Measurements from ENCODE around the gene SLC27A6.
"Not testable (repeated sequence)": the region's sequence is repeated elsewhere in the genome, so short reads cannot be mapped to it uniquely, and the experiment has no call there.

Gene SLC27A6, protein sequence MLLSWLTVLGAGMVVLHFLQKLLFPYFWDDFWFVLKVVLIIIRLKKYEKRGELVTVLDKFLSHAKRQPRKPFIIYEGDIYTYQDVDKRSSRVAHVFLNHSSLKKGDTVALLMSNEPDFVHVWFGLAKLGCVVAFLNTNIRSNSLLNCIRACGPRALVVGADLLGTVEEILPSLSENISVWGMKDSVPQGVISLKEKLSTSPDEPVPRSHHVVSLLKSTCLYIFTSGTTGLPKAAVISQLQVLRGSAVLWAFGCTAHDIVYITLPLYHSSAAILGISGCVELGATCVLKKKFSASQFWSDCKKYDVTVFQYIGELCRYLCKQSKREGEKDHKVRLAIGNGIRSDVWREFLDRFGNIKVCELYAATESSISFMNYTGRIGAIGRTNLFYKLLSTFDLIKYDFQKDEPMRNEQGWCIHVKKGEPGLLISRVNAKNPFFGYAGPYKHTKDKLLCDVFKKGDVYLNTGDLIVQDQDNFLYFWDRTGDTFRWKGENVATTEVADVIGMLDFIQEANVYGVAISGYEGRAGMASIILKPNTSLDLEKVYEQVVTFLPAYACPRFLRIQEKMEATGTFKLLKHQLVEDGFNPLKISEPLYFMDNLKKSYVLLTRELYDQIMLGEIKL

DNA sequence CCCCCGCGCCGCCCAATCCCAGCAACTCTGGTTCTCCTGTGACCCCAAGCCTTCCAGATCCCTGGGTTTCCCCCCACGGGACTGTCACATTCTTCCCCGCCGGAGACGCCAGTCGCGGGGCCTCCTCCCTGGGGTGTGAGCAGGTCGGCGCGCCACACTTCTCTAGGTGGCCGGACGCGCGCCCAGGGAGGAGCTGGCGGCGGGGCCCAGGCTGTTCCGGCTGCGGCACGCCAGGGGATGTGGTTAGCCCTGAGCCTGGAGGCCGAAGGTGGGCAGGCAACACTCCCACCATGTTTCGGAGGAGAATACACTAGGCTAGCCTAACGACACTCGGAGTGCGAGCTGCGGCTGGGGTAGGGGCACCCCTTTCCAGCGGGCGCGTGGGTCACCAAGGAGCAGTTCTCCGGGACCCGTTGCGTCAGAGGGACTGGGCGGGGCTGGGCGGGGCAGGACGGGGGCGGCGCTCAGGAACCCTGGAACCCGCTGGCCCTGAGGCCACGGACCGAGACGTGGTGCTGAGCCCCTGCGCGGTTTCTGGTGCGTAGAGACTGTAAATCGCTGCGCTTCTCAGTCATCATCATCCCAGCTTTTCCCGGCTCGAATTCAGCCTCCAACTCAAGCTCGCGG, at the start of gene SLC27A6:
Gene SLC27A6, plus strand, starts transcription at position 478 of the 627 bp plus-strand sequence. CDS start 650 bp downstream, outside the sequence.
- DNase-seq: no peak

DNA sequence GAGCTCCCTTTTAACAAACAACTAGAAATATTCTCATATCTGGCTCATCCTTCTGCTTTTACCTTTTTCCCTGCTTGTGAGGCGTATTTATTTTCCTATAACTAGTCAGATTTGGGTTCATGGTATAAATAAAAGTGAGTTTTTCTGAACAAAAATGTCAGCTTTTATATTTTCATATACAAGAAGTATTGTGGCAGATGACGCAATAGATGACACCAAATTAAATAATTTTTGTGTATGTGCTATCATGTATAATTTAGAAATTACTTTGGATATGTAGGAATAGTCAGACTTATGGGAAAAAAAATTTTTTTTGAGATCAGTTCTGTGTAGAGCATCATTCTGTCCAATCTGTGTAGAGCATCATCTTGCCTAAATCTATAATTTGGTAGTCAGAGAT, 45.7 kb upstream of the SLC27A6 start:
- DNase-seq: no peak

DNA sequence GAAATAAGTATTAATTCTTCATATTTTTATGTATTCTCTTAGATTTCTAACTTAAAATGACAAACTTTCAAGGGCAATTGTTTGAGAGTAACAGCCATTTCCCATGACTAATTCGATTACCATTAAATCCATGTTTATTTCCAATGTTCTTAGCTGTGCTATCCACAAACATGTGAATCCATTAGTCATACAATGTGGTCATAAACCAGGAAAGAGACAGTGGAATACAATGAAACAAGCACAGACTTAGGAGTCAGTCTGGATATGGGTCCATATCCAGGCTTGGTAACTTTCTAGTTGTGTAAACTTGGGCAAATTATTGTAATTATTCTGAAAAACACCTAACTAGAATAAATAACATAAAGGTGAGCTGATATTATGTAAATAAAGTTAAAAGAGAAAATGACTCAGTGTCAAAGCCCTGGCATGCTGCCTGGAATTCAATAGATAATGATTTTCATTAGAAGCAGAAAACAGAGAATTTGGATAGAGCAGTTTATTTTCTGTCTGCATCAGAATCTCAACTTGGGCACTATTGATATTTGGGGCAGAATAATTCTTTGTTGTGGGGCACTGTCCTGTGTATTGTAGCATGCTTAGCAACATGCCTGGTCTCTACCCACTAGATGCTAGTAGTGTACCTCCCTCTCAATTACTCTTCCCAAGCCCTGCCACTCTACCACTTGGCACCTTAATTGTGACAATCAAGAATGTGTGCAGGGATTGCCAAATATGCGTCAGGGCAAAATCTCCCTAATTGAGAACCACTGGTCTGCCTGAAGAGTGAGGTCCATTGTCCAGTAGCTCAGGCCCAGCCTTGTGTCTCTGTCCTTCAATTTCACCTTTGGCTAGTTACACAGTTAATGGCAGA, 44.7 kb upstream of the SLC27A6 start:
- no peak for DNase-seq

DNA sequence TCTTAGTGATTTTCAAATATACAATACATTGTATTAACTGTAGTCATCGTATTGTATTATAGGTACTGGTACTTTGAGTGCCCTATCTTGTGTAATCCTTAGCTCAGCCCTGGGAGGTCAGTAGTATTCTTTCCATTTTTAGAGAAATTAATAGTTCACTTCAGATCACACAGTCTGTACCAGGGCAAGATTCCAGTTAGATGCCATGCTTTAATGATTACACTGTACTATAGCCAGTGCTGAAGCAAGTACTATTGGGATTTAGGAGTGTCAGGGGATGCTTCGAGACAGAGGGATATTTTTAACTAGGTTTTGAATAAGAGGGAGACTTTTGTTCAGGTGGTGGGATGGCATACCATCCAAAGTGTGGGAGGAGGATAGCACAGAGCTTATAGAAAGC, 41.0 kb upstream of the SLC27A6 start:
- DNase-seq: no peak

DNA sequence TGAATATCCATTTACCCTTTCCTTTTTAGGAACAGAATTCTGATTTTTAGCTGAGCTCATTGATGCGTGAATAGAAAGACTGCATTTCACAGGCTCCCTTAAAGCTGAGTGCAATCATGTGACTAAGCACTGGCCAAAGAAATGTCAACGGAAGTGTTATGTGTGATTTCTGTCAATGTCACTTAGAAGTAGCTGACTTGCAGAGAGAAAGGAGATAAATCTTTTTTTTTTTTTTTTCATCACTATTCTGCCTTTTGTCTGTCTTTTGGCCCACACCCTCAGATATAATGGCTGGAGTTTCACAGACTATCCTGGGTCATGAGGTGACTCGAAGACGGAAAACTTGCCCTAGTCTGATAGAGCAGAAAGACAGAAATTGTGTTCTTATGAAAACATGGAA, 39.3 kb upstream of the SLC27A6 start:
- DNase-seq: no peak

DNA sequence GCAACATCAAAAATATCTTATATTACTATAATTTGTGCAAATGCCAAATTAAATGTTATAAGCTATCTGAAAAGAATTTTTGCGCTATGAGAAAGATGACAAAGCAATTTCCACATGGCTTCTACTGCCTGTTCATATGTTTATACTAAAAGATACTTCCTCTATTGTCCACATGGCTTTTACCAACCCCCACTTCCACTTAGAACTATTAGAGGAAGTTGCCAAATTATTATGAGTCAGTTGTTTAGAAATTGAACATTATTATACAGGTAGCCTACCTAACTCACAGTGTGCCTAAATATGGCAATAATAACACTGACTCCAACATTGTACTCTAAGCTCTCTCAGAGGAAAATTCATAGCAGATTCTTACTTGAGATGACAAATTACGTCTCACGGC, 37.6 kb upstream of the SLC27A6 start:
- no peak for DNase-seq

DNA sequence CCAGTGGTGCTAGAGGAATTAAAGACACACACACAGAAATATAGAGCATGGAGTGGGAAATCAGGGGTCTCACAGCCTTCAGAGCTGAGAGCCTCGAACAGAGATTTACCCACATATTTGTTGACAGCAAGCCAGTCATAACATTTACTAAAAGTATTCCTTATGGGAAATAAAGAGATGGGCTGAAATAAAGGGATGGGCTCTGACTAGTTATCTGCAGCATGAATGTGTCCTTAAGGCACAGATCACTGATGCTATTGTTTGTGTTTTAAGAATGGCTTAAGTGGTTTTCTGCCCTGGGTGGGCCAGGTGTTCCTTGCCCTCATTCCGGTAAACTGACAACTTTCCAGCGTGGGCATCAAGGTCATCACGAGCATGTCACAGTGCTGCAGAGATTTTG, 33.1 kb upstream of the SLC27A6 start:
- not testable (repeated sequence) for DNase-seq

DNA sequence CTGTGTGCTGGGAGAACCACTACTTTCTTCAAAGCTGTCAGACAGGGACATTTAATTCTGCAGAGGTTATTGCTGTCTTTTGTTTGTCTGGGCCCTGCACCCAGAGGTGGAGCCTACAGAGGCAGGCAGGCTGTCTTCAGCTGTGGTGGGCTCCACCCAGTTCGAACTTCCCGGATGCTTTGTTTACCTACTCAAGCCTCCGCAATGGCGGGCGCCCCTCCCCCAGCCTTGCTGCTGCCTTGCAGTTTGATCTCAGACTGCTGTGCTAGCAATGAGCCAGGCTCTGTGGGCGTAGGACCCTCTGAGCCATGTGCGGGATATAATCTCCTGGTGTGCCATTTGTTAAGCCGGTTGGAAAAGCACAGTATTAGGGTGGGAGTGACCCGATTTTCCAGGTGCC, 22.2 kb upstream of the SLC27A6 start:
- DNase-seq: not testable (repeated sequence)

DNA sequence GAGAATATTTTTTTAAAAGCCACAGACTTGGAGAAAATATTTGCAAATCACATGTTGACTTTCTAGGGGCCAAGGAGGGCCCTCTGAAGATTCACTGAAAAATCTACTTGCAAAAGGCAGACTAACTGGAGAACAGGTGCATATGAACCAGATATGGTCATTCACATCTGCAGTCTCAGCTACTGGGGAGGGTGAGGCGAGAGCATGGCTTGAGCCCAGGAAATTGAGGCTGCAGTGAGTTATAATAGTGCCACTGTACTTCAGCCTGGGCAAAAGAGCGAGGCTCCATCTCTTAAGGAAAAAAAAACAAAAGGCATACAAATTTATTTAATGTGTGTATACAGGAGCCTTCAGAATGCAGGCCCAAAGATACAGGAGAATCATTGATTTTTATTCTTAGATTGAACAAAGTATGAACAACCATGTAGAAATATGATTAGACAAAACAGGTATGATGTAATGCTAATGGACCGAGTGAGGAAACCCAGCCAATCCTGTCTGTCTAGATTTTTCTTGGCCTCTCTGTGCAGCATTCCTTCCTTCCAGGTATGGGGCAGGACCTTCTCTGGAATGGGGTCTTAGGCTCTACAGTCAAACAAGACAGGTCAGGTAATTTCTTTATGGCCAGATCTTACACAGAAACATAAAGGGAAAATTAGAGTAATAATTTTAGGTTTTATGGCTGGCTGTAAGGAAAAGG, 15.3 kb upstream of the SLC27A6 start:
- no peak for DNase-seq

DNA sequence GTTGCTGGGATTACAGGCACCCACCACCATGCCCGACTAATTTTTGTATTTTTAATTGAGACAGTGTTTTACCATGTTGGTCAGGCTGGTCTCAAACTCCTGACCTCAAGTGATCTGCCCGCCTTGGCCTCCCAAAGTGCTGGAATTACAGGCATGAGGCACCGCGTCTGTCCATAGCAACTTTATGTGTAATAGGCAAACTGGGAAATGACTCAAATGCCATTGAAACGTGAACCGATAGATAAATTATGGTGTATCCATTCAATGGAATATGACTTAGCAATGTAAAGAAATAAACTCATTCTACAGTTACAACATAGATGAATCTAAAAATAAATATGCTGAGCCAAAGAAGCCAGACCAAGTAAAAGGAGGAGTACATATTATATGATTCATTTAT, 14.0 kb upstream of the SLC27A6 start:
- DNase-seq: not testable (repeated sequence)

DNA sequence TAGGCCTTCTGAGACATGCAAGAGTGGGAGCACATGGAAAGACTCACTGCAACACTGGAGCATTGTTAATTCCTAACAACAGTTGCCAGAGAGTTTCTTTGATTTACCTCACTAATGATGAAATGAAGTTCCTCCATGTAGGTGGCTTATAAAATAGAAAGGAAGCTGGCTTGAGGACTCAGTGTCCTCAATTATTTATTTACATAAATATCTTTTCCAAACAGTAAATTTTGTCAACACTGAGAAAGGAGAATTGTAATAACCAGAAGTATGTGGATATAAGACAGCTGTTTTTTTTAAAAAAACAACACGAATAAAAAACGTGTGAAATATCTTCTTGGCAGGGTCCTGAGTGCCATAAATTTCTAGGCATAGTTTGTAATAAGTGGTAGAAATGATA, 9.1 kb upstream of the SLC27A6 start:
- DNase-seq: no peak

DNA sequence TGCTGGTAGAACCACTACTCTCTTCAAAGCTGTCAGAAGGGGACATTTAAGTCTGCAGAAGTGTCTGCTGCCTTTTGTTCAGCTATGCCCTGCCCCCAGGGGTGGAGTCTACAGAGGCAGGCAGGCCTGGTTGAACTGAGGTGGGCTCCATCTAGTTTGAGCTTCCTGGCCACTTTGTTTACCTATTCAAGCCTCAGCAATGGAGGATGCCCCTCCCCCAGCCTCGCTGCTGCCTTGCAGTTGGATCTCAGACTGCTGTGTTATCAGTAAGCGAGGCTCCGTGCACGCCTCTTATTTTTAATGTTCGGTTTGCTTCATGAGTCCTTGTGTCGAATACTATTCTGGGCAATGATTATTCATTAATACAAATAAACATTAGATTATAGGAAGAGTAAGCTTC, 3.1 kb upstream of the SLC27A6 start:
- no peak for DNase-seq

DNA sequence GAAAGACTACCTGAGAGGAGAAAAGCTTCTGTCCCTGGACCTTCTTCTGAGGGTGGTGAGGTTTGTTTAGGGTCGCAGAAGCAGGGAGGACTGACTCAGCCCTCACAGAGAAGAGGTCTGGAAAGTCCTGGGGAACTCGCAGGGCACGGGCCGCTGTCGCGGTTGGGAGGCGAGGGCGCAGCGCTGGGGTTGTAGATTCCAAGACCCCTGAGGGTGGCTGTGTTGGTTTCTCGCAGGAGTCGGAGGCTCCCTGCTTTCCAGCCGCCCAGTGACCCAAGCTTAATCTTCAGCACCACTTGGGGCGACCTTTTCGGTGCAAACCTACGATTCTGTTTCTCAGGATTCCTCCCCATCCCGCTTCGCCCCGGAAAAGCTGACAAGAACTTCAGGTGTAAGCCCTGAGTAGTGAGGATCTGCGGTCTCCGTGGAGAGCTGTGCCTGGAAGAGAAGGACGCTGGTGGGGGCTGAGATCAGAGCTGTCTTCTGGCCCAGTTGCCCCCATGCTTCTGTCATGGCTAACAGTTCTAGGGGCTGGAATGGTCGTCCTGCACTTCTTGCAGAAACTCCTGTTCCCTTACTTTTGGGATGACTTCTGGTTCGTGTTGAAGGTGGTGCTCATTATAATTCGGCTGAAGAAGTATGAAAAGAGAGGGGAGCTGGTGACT, 482 bp downstream of the SLC27A6 start:
- DNase-seq: no peak

DNA sequence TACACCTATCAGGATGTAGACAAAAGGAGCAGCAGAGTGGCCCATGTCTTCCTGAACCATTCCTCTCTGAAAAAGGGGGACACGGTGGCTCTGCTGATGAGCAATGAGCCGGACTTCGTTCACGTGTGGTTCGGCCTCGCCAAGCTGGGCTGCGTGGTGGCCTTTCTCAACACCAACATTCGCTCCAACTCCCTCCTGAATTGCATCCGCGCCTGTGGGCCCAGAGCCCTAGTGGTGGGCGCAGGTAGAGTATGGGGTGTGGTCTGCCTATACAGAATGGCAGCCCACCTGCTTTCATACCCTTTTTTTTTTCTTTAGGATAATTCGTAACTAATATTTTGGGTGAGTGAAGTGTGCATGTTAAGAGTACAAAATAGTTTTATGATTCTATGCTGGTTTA, 1.1 kb downstream of the SLC27A6 start:
- no peak for DNase-seq

DNA sequence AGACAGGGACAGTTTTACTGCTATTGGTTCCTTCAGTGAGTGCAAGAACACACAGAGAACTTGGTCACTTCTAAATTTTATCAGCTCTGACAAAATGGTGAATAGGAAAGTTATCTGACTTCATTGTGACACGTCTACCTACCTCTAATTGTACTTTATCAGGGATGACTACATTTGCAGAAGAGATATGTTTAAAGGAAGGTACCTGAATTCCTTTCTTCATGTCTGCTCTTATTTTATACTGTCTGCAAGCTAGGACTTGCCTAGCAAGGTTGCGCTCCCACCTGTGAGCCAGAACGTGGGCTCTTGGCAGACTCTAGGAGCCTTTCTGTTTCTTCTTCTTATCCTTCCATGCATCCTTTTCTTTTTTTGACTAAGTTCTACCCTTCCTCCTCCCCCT, 1.6 kb downstream of the SLC27A6 start:
- DNase-seq: no peak

DNA sequence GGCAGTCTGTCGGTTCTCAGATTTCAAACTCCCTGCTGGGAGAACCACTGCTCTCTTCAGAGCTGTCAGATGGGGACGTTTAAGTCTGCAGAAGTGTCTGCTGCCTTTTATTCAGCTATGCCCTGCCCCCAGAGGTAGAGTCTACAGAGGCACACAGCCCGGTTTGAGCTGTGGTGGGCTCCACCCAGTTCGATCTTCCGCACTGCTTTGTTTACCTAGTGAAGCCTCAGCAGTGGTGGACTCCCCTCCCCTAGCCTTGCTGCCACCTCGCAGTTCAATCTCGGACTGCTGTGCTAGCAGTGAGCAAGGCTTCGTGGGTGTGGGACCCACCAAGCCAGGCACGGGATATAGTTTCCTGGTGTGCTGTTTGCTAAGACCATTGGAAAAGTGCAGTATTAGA, 8.0 kb downstream of the SLC27A6 start:
- no peak for DNase-seq

DNA sequence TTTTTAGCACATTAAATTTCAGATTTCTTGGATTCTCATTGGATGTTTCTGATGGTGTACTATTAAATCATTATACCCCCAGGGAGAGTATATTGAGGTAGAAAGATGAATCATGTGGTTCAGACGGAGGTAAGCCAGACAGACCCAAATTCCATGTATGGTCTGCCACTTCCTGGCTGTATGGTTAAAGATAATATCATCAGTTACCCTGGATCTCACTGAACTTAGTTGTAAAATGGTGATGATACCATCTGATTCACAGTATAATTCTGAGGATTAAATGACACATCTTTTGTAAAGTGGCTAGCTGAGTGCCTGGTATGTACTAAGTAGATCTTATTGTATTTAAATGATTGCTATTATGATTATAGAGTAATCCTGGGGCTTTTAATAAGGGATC, 9.3 kb downstream of the SLC27A6 start:
- no peak for DNase-seq

DNA sequence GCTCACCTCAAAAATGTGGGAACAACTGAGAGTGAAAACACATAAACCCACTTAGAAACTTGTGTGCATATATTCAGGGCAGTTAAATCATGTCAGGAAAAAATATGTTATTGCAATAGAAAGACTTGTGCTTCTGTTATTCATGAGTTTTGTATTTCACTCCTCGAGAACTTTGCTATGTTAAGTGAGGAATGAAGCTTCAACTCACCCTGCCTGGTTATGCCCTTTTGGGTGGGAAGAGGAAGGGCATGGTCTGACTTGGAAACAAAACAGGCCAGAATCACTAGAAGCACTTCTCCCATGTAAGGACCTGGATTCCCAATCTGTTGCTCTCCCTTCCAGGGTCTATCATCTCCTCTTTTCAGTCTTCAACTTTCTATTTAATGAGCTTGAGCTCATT, 14.5 kb downstream of the SLC27A6 start:
- DNase-seq: no peak

DNA sequence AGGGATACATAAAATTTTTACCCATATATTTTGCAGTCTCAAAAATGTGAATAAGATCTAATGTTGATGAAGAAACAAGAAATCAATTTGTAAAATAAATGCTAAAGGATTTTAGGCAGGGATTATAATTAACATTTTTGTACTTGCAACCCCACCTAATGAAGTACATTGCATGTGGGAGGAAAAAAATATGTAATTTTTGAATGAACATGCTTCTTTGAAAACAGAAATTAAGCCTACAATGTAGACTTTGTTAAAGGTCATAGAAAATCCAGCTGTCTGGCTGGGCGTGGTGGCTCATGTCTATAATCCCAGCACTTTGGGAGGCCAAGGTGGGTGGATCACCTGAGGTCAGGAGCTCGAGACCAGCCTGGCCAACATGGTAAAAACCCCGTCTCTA, 15.6 kb downstream of the SLC27A6 start:
- no peak for DNase-seq

DNA sequence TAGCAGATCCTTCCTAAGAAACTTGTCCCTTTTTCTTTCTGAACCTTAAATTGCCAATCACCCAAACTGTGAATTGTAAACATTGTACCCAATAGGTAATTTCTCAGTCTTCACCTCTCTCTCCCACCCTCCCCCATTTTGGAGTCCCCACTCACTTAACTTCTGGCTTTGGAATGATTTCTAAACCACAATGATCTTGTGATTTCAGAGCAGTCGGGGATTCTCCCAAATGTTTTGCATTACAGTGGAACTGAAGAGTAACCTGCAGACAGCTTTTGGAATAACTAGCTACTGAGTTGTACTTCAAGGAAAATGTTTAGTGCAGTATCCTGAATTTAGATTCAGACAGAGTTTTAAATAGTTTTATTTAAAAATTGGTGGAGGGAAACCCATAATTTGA, 19.2 kb downstream of the SLC27A6 start:
- DNase-seq: no peak

DNA sequence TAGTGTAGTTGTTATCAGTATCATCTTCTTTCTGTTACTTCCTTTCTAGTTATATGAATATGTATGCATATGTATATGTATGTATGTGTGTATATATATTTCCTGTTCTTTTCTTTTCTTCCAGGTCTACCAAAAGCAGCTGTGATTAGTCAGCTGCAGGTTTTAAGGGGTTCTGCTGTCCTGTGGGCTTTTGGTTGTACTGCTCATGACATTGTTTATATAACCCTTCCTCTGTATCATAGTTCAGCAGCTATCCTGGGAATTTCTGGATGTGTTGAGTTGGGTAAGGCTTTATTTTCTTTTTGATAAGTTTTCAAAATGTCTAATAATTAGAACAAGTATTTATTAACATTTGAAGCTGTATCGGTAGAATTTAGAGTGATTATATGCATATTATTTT, 23.2 kb downstream of the SLC27A6 start:
- DNase-seq: no peak

Measured in NCI-H1436 (cell line).